GM21717 (cell line): ENCODE results near the gene HHATL.

Experiments
- ATAC-seq: cut with Tn5 transposase; IDR thresholded peaks from one replicate; pipeline ENCODE4 v1.9.1; 2021; ENCODE audit warnings: mild to moderate bottlenecking, moderate library complexity; ENCODE audit not compliant: unreplicated experiment

Gene HHATL

GRCh38 chr3:42702066-42702951 lies at the start of gene HHATL:
Gene HHATL (minus strand): TSS chr3:42702798. CDS start chr3:42700826, 1,972 bp downstream.
- no peak for ATAC-seq

- ATAC-seq: no peak
These were observed 49.0 kb upstream of the HHATL start for GRCh38 chr3:42751609-42752008.

GRCh38 chr3:42750834-42751233 lies 48.2 kb upstream of the HHATL start:
- ATAC-seq: no peak

GRCh38 chr3:42749753-42750231 lies 47.2 kb upstream of the HHATL start:
- ATAC-seq: no peak

- ATAC-seq: no peak
These were observed 46.6 kb upstream of the HHATL start for GRCh38 chr3:42749025-42749752.

GRCh38 chr3:42747581-42747980 lies 45.0 kb upstream of the HHATL start:
- no peak for ATAC-seq

- ATAC-seq: no peak
These were observed 44.2 kb upstream of the HHATL start for GRCh38 chr3:42746455-42747450.

GRCh38 chr3:42745776-42746454 lies 43.3 kb upstream of the HHATL start:
- no peak for ATAC-seq

GRCh38 chr3:42745291-42745745 lies 42.7 kb upstream of the HHATL start:
- ATAC-seq: no peak

GRCh38 chr3:42743204-42743995 lies 40.8 kb upstream of the HHATL start:
- ATAC-seq: no peak

GRCh38 chr3:42742688-42743087 lies 40.1 kb upstream of the HHATL start:
- no peak for ATAC-seq

- ATAC-seq: no peak
These were observed 39.7 kb upstream of the HHATL start for GRCh38 chr3:42742259-42742658.

- ATAC-seq: no peak
These were observed 39.2 kb upstream of the HHATL start for GRCh38 chr3:42741796-42742195.

GRCh38 chr3:42739401-42740158 lies 37.0 kb upstream of the HHATL start:
- no peak for ATAC-seq

GRCh38 chr3:42736531-42736930 lies 33.9 kb upstream of the HHATL start:
- ATAC-seq: no peak

GRCh38 chr3:42736081-42736480 lies 33.5 kb upstream of the HHATL start:
- no peak for ATAC-seq

- no peak for ATAC-seq
These were observed 33.0 kb upstream of the HHATL start for GRCh38 chr3:42735615-42736014.

- ATAC-seq: no peak
These were observed 32.4 kb upstream of the HHATL start for GRCh38 chr3:42735019-42735418.
